Activated B cell treated with CpG ODN at 0.5 μM for 24 hours (primary cell): Measurements from ENCODE around the gene HAUS8. TPM values are rescaled to one million over a fixed set of nuclear protein-coding genes. Genes with fewer than 3 reads are reported as not detected.
"Not testable (repeated sequence)": the region's sequence is repeated elsewhere in the genome, so short reads cannot be mapped to it uniquely, and the experiment has no call there.

ENCODE experiments used
- ATAC-seq: fragments of 200-7000 bp; cut with Tn5 transposase; one replicate; pipeline ENCODE4 v1.10.0; 2021; ENCODE audit warnings: low read depth, mild to moderate bottlenecking, moderate library complexity
- CTCF ChIA-PET: fragments of 350-600 bp; sonication (Branson Sonifier 250); formaldehyde crosslinking; loops from one replicate; lab custom pipeline; 2021; ENCODE audit warnings: antibody characterized with exemption; lab: Charles Lee
- POLR2A ChIA-PET: fragments of 350-600 bp; sonication (Branson Sonifier 250); formaldehyde crosslinking; loops from one replicate; lab custom pipeline; 2021; ENCODE audit warnings: antibody characterized with exemption; lab: Charles Lee
- DNase-seq: peaks from one replicate; pipeline ENCODE4 v3.0.0; 2022
- H3K27ac Mint-ChIP-seq: one replicate; pipeline ENCODE4 v1.8.0; 2020; ENCODE audit warnings: mixed read lengths
- H3K27me3 Mint-ChIP-seq: one replicate; pipeline ENCODE4 v1.8.0; 2021; ENCODE audit warnings: mixed read lengths
- H3K36me3 Mint-ChIP-seq: one replicate; pipeline ENCODE4 v1.8.0; 2021; ENCODE audit warnings: low read depth, mixed read lengths
- H3K4me1 Mint-ChIP-seq: one replicate; pipeline ENCODE4 v1.8.0; 2021; ENCODE audit warnings: mixed read lengths
- H3K4me3 Mint-ChIP-seq: one replicate; pipeline ENCODE4 v1.8.0; 2020; ENCODE audit warnings: mild to moderate bottlenecking, mixed read lengths
- H3K9me3 Mint-ChIP-seq: one replicate; pipeline ENCODE4 v1.8.0; 2020; ENCODE audit warnings: mixed read lengths
- CTCF ChIP-seq: fragments of 200-600 bp; IDR thresholded peaks from one replicate; pipeline ENCODE4 v1.8.0; 2022; ENCODE audit warnings: antibody characterized with exemption, mild to moderate bottlenecking
- intact Hi-C: fragments of 100-400 bp; cut with micrococcal nuclease; formaldehyde crosslinking; loops from one replicate; pipeline ENCODE4 v1.15.1; 2024
- total RNA-seq: library from RNA; stranded (reverse); gene quantifications from 2 replicates; pipeline ENCODE4 v1.2.3, GENCODE V29; 2022

Gene HAUS8
- total RNA-seq, 1 donor from 2014 or later, result 15.8 TPM

- no peaks in the 10 kb centered on the region for H3K9me3 Mint-ChIP-seq
- ATAC-seq (no peak), DNase-seq (no peak)
- intact Hi-C loops, result no loop called here
- no peaks in the 10 kb centered on the region for H3K27me3 Mint-ChIP-seq
- peak overlapping the region; percentile 53 for H3K4me3 Mint-ChIP-seq
- CTCF ChIA-PET, result no interaction called here
- POLR2A ChIA-PET, result interaction anchor here (0.6 to 6.9 kb wide), 4 partner anchors 16 to 62 kb away, joined by 3 to 53 read pairs (median 10); partner anchors contain the start of gene MYO9B
- H3K4me1 Mint-ChIP-seq, result peaks cover 94% of the 10 kb centered on the region
- peak overlapping the region; percentile 86 for H3K27ac Mint-ChIP-seq
- peaks cover 53% of the 10 kb centered on the region for H3K36me3 Mint-ChIP-seq
- TF ChIP-seq CTCF, result no peak
These were observed 33.2 kb upstream of the HAUS8 start for GRCh38 chr19:17108453-17108784.

GRCh38 chr19:17107546-17108452 lies 32.5 kb upstream of the HAUS8 start:
- H3K4me3 Mint-ChIP-seq, result peak overlapping the region; percentile 53
- intact Hi-C loops, result no loop called here

GRCh38 chr19:17106964-17107363 lies 31.7 kb upstream of the HAUS8 start:
- H3K27me3 Mint-ChIP-seq, ATAC-seq, H3K9me3 Mint-ChIP-seq, CTCF ChIA-PET, intact Hi-C loops, DNase-seq: not testable (repeated sequence)
- peaks cover 58% of the 10 kb centered on the region for H3K36me3 Mint-ChIP-seq
- POLR2A ChIA-PET, result interaction anchor here (6.9 kb wide), 1 partner anchor 18 kb away, joined by 53 read pairs; no protein-coding TSS in a partner anchor
- peak overlapping the region; percentile 84 for H3K27ac Mint-ChIP-seq
- peaks cover 93% of the 10 kb centered on the region for H3K4me1 Mint-ChIP-seq
- peak overlapping the region; percentile 15 for H3K4me3 Mint-ChIP-seq

More at GRCh38 chr19:17107546-17108452, 32.5 kb upstream of the HAUS8 start:
- H3K9me3 Mint-ChIP-seq, result no peaks in the 10 kb centered on the region
- H3K4me1 Mint-ChIP-seq, result peaks cover 94% of the 10 kb centered on the region
- ATAC-seq (peak; percentile 23), DNase-seq (no peak)
- H3K27me3 Mint-ChIP-seq, result no peaks in the 10 kb centered on the region
- CTCF ChIA-PET, result no interaction called here
- TF ChIP-seq CTCF, result no peak
- H3K36me3 Mint-ChIP-seq, result peaks cover 53% of the 10 kb centered on the region
- POLR2A ChIA-PET, result interaction anchor here (0.6 to 6.9 kb wide), 5 partner anchors 17 to 100 kb away, joined by 3 to 53 read pairs (median 5); partner anchors contain the start of gene MYO9B
- peak overlapping the region; percentile 86 for H3K27ac Mint-ChIP-seq

- ChIA-PET CTCF (interaction anchor here (0.9 to 1.5 kb wide), 2 partner anchors 20 to 31 kb away, joined by 3 to 4 read pairs; no protein-coding TSS in a partner anchor), POLR2A (interaction anchor here (0.7 to 6.9 kb wide), 6 partner anchors 11 to 29 kb away, joined by 3 to 53 read pairs (median 6); partner anchors contain the start of gene MYO9B)
- Mint-ChIP-seq H3K27ac (peak overlapping the region; percentile 84), H3K4me1 (peaks cover 88% of the 10 kb centered on the region), H3K36me3 (peaks cover 61% of the 10 kb centered on the region), H3K27me3 (no peaks in the 10 kb centered on the region), H3K9me3 (no peaks in the 10 kb centered on the region), H3K4me3 (peak overlapping the region; percentile 64)
- TF ChIP-seq CTCF, result no peak
- ATAC-seq (peak; percentile 36), DNase-seq (no peak)
- intact Hi-C loops, result loop anchor here (1.0 to 2.0 kb wide), 2 partner anchors 15 to 25 kb away; no protein-coding TSS in a partner anchor
These were observed 30.3 kb upstream of the HAUS8 start for GRCh38 chr19:17105556-17105955.

GRCh38 chr19:17104679-17105078 lies 29.4 kb upstream of the HAUS8 start:
- Mint-ChIP-seq H3K9me3 (no peaks in the 10 kb centered on the region), H3K4me1 (peaks cover 83% of the 10 kb centered on the region), H3K27me3 (no peaks in the 10 kb centered on the region), H3K36me3 (peaks cover 62% of the 10 kb centered on the region), H3K27ac (peak overlapping the region; percentile 84), H3K4me3 (peak overlapping the region; percentile 64)
- no peak for DNase-seq
- intact Hi-C loops, result loop anchor here (1.0 to 2.0 kb wide), 2 partner anchors 14 to 24 kb away; no protein-coding TSS in a partner anchor
- ChIA-PET CTCF (interaction anchor here (1.5 kb wide), 1 partner anchor 20 kb away, joined by 4 read pairs; no protein-coding TSS in a partner anchor), POLR2A (interaction anchor here (0.6 to 6.9 kb wide), 3 partner anchors 20 to 100 kb away, joined by 4 to 53 read pairs (median 4); no protein-coding TSS in a partner anchor)
- TF ChIP-seq CTCF, result no peak
- ATAC-seq, result no peak
